Gastroesophageal sphincter (tissue), 4 donors: ENCODE results near the gene GGT6. TPM values are rescaled to one million over a fixed set of nuclear protein-coding genes. Genes with fewer than 3 reads are reported as not detected.

Experiments
- ATAC-seq: fragments of 150-250 bp; one replicate; pipeline ENCODE4 v1.9.1; 2016; ENCODE audit warnings: mild to moderate bottlenecking, moderate library complexity
- H3K27ac ChIP-seq, 4 donors: fragments of 200-600 bp; sonication (generic) in 3 of 4; 1 replicate in 3 of 4; 2 replicates in 1 of 4; pipeline ENCODE4 v1.5.1; 2016 to 2019
- H3K27me3 ChIP-seq: fragments of 200-600 bp; sonication (generic); one replicate; pipeline ENCODE4 v1.5.1; 2019
- H3K36me3 ChIP-seq, 2 donors: fragments of 200-600 bp; sonication (generic); one replicate each; pipeline ENCODE4 v1.5.1; 2019; ENCODE audit warnings: control low read depth in 1 of 2
- H3K4me1 ChIP-seq, 3 donors: fragments of 200-600 bp; sonication (generic); 1 replicate in 2 of 3; 2 replicates in 1 of 3; pipeline ENCODE4 v1.5.1; 2016 to 2019; ENCODE audit warnings: control low read depth in 2 of 3
- H3K4me3 ChIP-seq, 2 donors: fragments of 200-600 bp; sonication (generic); one replicate each; pipeline ENCODE4 v1.5.1; 2019; ENCODE audit warnings: mild to moderate bottlenecking in 1 of 2, moderate library complexity in 1 of 2
- H3K9me3 ChIP-seq, 3 donors: fragments of 200-600 bp; sonication (generic); one replicate each; pipeline ENCODE4 v1.5.1; 2017 to 2019; ENCODE audit warnings: control low read depth in 2 of 3
- CTCF ChIP-seq, 4 experiments: fragments of 200-600 bp in 2 of 4; fragments of 450-650 bp in 2 of 4; sonication (generic) in 1 of 4; IDR thresholded peaks; one replicate each; pipeline ENCODE4 v1.5.1; 2017 to 2019; ENCODE audit warnings: antibody characterized with exemption in 4 of 4, mild to moderate bottlenecking in 2 of 4, moderate library complexity in 2 of 4
- EP300 ChIP-seq: sonication (generic); formaldehyde crosslinking; IDR thresholded peaks from one replicate; pipeline ENCODE4 v1.6.1; 2017; ENCODE audit warnings: antibody characterized with exemption, mild to moderate bottlenecking
- POLR2A ChIP-seq, 2 donors: fragments of 450-650 bp; IDR thresholded peaks; one replicate each; pipeline ENCODE4 v1.6.1; 2017; ENCODE audit warnings: antibody characterized with exemption in 2 of 2, mild to moderate bottlenecking in 2 of 2, moderate library complexity in 1 of 2
- POLR2AphosphoS5 ChIP-seq: sonication (generic); formaldehyde crosslinking; IDR thresholded peaks from one replicate; pipeline ENCODE4 v1.6.1; 2017; ENCODE audit warnings: antibody characterized with exemption
- WGBS, 2 donors: methylation state at CpG; one replicate each; pipeline ENCODE4 v1.1.5; 2018; ENCODE audit warnings: low coverage in 1 of 2; 5-methylcytosine and 5-hydroxymethylcytosine counted together
- total RNA-seq, 4 donors: library from RNA; depleted of rRNA; stranded (reverse); fragments of >200 nt; gene quantifications; one replicate each; pipeline ENCODE4 v1.1.0, GENCODE V29; 2016

GGT6 gene
- total RNA-seq, 4 donors from 2014 or later, result 0.27 to 5.9 (median 0.47) TPM; not detected in 1

- no peaks in the 10 kb centered on the region for H3K9me3 ChIP-seq
- no peak overlapping the region for H3K4me3 ChIP-seq
- ATAC-seq, result no peak
- no peaks in the 10 kb centered on the region for H3K27me3 ChIP-seq
- peaks cover 0 to 32% (median 3%) of the 10 kb centered on the region in 3 donors for H3K4me1 ChIP-seq
- TF ChIP-seq EP300, result no peak
- no peak for TF ChIP-seq POLR2A (IDR thresholded peaks at IDR 0.05)
- TF ChIP-seq POLR2AphosphoS5, result no peak
- no peak for TF ChIP-seq CTCF (IDR thresholded peaks at IDR 0.05)
- no peak overlapping the region for H3K27ac ChIP-seq
- 64% methylated on average over 8 of the region's 19 CpGs; no CpG with 5 or more reads in 1 of the 2 donors for WGBS, 2 donors
- peaks cover 0 to 100% of the 10 kb centered on the region in 2 donors for H3K36me3 ChIP-seq
Measured at GRCh38 chr17:4543557-4544026, 16.8 kb downstream of the GGT6 start.

- peak overlapping the region in 1 of 4 donors; percentile 29 for H3K27ac ChIP-seq
Measured at GRCh38 chr17:4542726-4543191, 17.6 kb downstream of the GGT6 start.

GRCh38 chr17:4542003-4542725 is 18.2 kb downstream of the GGT6 start:
- peak overlapping the region in 2 of 4 donors; percentile 29 to 51 for H3K27ac ChIP-seq
- WGBS, 2 donors, result no CpG with 5 or more reads among the region's 14 CpGs
- ATAC-seq, result no peak

More at GRCh38 chr17:4542726-4543191, 17.6 kb downstream of the GGT6 start:
- Histone ChIP-seq H3K27me3 (no peaks in the 10 kb centered on the region), H3K4me3 (no peak overlapping the region), H3K9me3 (no peaks in the 10 kb centered on the region), H3K4me1 (peaks cover 0 to 40% (median 11%) of the 10 kb centered on the region in 3 donors), H3K36me3 (peaks cover 0 to 100% of the 10 kb centered on the region in 2 donors)
- no peak for ATAC-seq
- TF ChIP-seq POLR2AphosphoS5 (no peak), CTCF (IDR thresholded peaks at IDR 0.05) (no peak), POLR2A (IDR thresholded peaks at IDR 0.05) (no peak), EP300 (no peak)
- no CpG with 5 or more reads among the region's 19 CpGs for WGBS, 2 donors

GRCh38 chr17:4541328-4542002 is 18.9 kb downstream of the GGT6 start:
- no peak for ATAC-seq
- peaks cover 0 to 53% (median 24%) of the 10 kb centered on the region in 3 donors for H3K4me1 ChIP-seq
- H3K9me3 ChIP-seq, result no peaks in the 10 kb centered on the region
- peak overlapping the region in 1 of 2 donors; percentile 14 for H3K4me3 ChIP-seq
- TF ChIP-seq POLR2AphosphoS5 (no peak), EP300 (no peak), CTCF (IDR thresholded peaks at IDR 0.05) (no peak), POLR2A (IDR thresholded peaks at IDR 0.05) (no peak)
- H3K36me3 ChIP-seq, result peaks cover 0 to 92% of the 10 kb centered on the region in 2 donors
- no CpG with 5 or more reads among the region's 29 CpGs for WGBS, 2 donors
- H3K27ac ChIP-seq, result peak overlapping the region in 3 of 4 donors; percentile 29 to 56 (median 51)
- no peaks in the 10 kb centered on the region for H3K27me3 ChIP-seq

More at GRCh38 chr17:4542003-4542725, 18.2 kb downstream of the GGT6 start:
- Histone ChIP-seq H3K36me3 (peaks cover 0 to 99% of the 10 kb centered on the region in 2 donors), H3K9me3 (no peaks in the 10 kb centered on the region), H3K4me3 (no peak overlapping the region), H3K27me3 (no peaks in the 10 kb centered on the region), H3K4me1 (peaks cover 0 to 46% (median 17%) of the 10 kb centered on the region in 3 donors)
- no peak for TF ChIP-seq POLR2A (IDR thresholded peaks at IDR 0.05)
- TF ChIP-seq POLR2AphosphoS5, result no peak

GRCh38 chr17:4540687-4541327 is 19.6 kb downstream of the GGT6 start:
- peak overlapping the region in 1 of 2 donors; percentile 14 for H3K4me3 ChIP-seq
- 50 to 81% methylated on average over 2 to 4 of the region's 15 CpGs for WGBS, 2 donors
- peaks cover 0 to 85% of the 10 kb centered on the region in 2 donors for H3K36me3 ChIP-seq
- no peak for ATAC-seq
- no peak for TF ChIP-seq POLR2AphosphoS5
- no peak for TF ChIP-seq CTCF (IDR thresholded peaks at IDR 0.05)
- TF ChIP-seq POLR2A (IDR thresholded peaks at IDR 0.05), result no peak
- TF ChIP-seq EP300, result no peak
- no peaks in the 10 kb centered on the region for H3K9me3 ChIP-seq
- H3K4me1 ChIP-seq, result peaks cover 0 to 60% (median 30%) of the 10 kb centered on the region in 3 donors
- peaks cover 3% of the 10 kb centered on the region for H3K27me3 ChIP-seq
- H3K27ac ChIP-seq, result peak overlapping the region in 3 of 4 donors; percentile 29 to 56 (median 51)
